ENCODE results near the gene KPTN.
A peak's percentile ranks its signal among the peaks of the same experiment; 100 is the strongest.

KPTN gene

DNA sequence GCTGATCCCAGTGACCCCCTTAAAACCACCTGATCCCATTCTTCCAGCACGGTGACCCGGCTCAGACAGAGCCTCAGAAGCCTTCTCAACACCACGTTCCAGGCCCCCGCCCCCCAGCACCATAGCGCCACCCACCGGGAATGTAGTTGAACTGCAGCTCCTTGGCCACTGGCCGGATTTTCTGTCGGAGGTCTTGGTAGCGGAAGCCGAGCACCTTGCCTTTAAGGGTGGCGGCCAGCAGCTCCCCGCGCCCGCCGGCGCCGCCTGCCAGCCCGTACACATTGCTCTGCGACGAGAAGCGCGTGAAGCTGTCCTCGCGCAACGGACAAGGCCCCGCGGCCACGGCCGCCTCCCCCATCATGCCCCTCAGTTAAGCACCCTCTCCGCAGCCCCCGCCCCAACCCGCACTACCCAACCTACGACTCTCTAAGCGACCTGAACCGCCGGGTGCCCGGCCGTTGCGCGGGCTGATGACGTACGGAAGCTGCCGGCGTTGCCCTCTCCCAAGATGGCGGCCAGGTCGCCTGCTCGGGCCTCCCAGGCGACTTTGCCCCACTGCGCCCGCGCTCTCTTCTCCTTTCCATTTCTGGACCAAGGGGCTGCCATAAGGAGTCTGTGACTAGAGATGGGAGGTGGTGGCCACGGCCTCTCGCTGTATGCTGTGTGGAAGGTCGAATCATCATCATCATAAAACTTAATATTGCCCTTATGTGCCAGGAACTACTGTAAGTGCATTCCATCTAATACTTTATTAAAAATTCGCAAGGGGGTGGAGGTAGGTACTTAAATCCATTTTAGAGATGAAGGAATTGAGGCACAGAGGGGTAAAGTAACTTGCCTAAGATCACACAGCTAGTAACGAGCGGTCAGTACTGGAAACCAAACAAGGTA lies at the start of gene KPTN:
Gene KPTN, minus strand, starts transcription at position 420 of the 891 bp plus-strand sequence. Its CDS starts 59 bp downstream, at position 361.
- Histone ChIP-seq H3F3A (ENCODE audit: control insufficient read depth, insufficient read depth) (peaks cover 19% of the 10 kb centered on the region), H3K9me3 (ENCODE audit: control insufficient read depth, insufficient read depth, low read length) (no peaks in the 10 kb centered on the region), H3K9me2 (replicated peaks; ENCODE audit: control insufficient read depth, low read length) (no peaks in the 10 kb centered on the region), H3K36me3 (ENCODE audit: control insufficient read depth, low read length) (peaks cover 20% of the 10 kb centered on the region), H3K79me2 (ENCODE audit: control insufficient read depth, low read length) (peaks cover 16% of the 10 kb centered on the region), H3K27ac (ENCODE audit: low read depth, low read length) (peak within 1 kb of the TSS; percentile 75), H3K4me1 (ENCODE audit: control insufficient read depth, low read length) (peaks cover 39% of the 10 kb centered on the region), H3K27me3 (ENCODE audit: control insufficient read depth, low read length) (no peaks in the 10 kb centered on the region), H3K4me3 (ENCODE audit: low read length) (peak within 1 kb of the TSS; percentile 98), H3K4me2 (ENCODE audit: low read length) (peak within 1 kb of the TSS; percentile 88), H4K20me1 (ENCODE audit: control insufficient read depth, insufficient read depth, low read depth, low read length) (no peaks in the 10 kb centered on the region)
- TF ChIP-seq EZH2phosphoT487 (IDR thresholded peaks at IDR 0.05; ENCODE audit: borderline replicate concordance, low read length) (no peak), CTCF (IDR thresholded peaks at IDR 0.05; ENCODE audit: low read depth, low read length, poor library complexity, severe bottlenecking) (peak; percentile 98)

DNA sequence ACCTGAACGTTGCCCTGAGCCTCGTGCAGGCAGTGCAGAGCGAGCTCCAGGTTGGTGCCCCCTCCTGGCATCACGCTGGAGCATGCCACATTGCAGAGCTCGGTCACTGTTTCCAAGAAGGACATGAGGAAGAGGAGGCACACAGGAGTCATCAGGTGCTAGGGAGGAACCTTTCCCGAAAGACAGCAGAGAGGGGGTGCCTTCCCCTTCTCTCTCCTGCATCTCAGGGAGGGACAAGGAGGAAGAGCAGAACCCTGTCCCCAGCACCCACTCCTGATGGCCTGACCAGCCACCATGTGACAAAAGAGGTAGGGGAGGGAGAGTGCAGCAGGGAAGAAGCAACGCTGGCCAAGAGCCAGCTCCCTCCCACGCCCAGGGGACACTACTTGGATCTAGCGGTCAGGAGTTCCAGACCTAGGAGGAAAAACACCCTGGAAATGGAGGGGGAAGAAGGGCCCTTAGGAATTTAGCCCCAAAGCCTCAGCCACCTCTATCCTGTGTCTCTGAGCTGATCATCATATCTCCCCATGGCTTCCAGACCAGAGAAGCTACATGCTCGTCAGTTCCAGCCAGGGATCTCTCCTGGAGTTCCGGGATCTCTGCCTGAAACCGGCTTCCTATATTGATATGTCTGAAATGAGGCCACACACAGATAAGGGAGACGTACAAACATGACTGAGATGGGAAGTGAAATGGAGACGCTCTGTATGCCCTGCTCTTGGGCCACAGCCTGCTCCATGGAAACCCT lies 47.8 kb upstream of the KPTN start:
- no peak overlapping the region for H3K4me2 ChIP-seq (ENCODE audit: low read length)
- H3K27ac ChIP-seq (ENCODE audit: low read depth, low read length), result no peak overlapping the region
- H3K79me2 ChIP-seq (ENCODE audit: control insufficient read depth, low read length), result no peaks in the 10 kb centered on the region
- H4K20me1 ChIP-seq (ENCODE audit: control insufficient read depth, insufficient read depth, low read depth, low read length), result no peaks in the 10 kb centered on the region
- H3K9me3 ChIP-seq (ENCODE audit: control insufficient read depth, insufficient read depth, low read length), result no peaks in the 10 kb centered on the region
- H3K36me3 ChIP-seq (ENCODE audit: control insufficient read depth, low read length), result no peaks in the 10 kb centered on the region
- no peaks in the 10 kb centered on the region for H3K27me3 ChIP-seq (ENCODE audit: control insufficient read depth, low read length)
- no peaks in the 10 kb centered on the region for H3K9me2 ChIP-seq (replicated peaks; ENCODE audit: control insufficient read depth, low read length)
- no peaks in the 10 kb centered on the region for H3F3A ChIP-seq (ENCODE audit: control insufficient read depth, insufficient read depth)
- no peak for TF ChIP-seq CTCF (IDR thresholded peaks at IDR 0.05; ENCODE audit: low read depth, low read length, poor library complexity, severe bottlenecking)
- TF ChIP-seq EZH2phosphoT487 (IDR thresholded peaks at IDR 0.05; ENCODE audit: borderline replicate concordance, low read length), result no peak
- H3K4me3 ChIP-seq (ENCODE audit: low read length), result no peak overlapping the region
- H3K4me1 ChIP-seq (ENCODE audit: control insufficient read depth, low read length), result no peaks in the 10 kb centered on the region

DNA sequence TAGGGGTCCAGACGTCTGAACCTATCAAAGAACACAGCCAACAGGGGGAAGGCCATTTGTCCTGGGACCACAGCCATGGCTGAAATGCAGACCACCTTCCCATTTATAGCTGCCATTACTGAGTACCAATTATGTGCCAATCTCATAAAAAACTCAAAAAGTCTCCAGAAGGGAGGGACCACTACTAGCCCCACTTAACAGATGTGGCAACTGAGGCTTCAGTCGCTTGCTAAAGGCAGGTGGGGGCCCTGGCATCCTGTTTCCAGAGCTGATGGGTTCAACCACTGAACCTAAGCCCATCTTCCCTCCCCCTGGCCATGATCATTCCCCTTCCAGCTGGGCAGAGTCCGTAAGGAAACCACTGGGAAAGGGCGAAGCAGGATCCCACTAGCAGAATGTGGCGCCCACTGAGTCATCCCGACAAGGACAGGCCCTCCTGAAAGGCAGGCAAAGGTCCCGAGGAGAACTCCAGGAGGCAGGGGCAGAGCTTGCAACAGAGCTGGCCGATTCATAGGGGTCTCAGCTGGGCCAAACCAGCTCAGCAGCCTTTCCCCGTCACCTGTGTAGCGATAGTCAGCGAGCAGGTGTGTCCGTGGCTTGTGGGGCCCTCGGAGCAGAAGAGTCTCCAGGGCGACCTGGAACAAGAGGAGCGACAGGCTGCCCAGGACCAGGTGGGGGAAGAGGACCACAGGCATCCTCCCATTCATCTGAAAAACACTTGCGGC lies 45.2 kb upstream of the KPTN start:
- no peaks in the 10 kb centered on the region for H3K27me3 ChIP-seq (ENCODE audit: control insufficient read depth, low read length)
- no peaks in the 10 kb centered on the region for H3F3A ChIP-seq (ENCODE audit: control insufficient read depth, insufficient read depth)
- H4K20me1 ChIP-seq (ENCODE audit: control insufficient read depth, insufficient read depth, low read depth, low read length), result no peaks in the 10 kb centered on the region
- no peaks in the 10 kb centered on the region for H3K36me3 ChIP-seq (ENCODE audit: control insufficient read depth, low read length)
- no peak overlapping the region for H3K4me2 ChIP-seq (ENCODE audit: low read length)
- TF ChIP-seq EZH2phosphoT487 (IDR thresholded peaks at IDR 0.05; ENCODE audit: borderline replicate concordance, low read length), result no peak
- no peak for TF ChIP-seq CTCF (IDR thresholded peaks at IDR 0.05; ENCODE audit: low read depth, low read length, poor library complexity, severe bottlenecking)
- H3K27ac ChIP-seq (ENCODE audit: low read depth, low read length), result no peak overlapping the region
- no peak overlapping the region for H3K4me3 ChIP-seq (ENCODE audit: low read length)
- H3K79me2 ChIP-seq (ENCODE audit: control insufficient read depth, low read length), result no peaks in the 10 kb centered on the region
- H3K9me3 ChIP-seq (ENCODE audit: control insufficient read depth, insufficient read depth, low read length), result no peaks in the 10 kb centered on the region
- H3K4me1 ChIP-seq (ENCODE audit: control insufficient read depth, low read length), result peaks cover under 1% of the 10 kb centered on the region
- H3K9me2 ChIP-seq (replicated peaks; ENCODE audit: control insufficient read depth, low read length), result no peaks in the 10 kb centered on the region

Data from DOHH2 (cell line).